Measurements from ENCODE around the gene ADAMTS20.

The ADAMTS20 gene

DNA sequence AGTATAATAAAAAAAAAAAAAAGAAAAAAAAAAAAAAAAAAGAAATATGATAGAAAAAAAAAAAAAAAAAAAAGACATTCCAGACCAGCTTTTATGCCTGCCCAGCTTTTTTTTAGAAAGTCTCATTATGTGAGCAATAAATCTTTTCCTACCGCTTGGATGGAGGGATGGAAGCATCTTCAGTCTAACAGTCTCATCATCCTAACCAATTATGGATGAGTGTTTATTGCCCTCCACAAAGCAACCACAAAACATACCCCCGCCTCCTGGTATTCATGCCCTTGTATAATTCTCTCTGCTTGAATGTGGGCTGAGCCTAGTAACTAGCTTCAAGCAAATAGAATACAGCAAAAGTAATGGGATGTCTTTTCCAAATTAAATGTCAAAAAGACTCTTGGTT lies 33.7 kb upstream of the ADAMTS20 start:
- Mint-ChIP-seq H3K27me3 (ENCODE audit: low read depth, poor library complexity) (no peaks in the 10 kb centered on the region), H3K4me1 (no peaks in the 10 kb centered on the region), H3K36me3 (ENCODE audit: low read depth) (no peaks in the 10 kb centered on the region), H3K27ac (peak overlapping the region; percentile 50), H3K9me3 (no peaks in the 10 kb centered on the region), H3K4me3 (no peak overlapping the region)
- no peak for TF ChIP-seq CTCF (IDR thresholded peaks at IDR 0.05)
- no peak for DNase-seq

- Mint-ChIP-seq H3K9me3 (no peaks in the 10 kb centered on the region), H3K36me3 (ENCODE audit: low read depth) (no peaks in the 10 kb centered on the region), H3K27ac (no peak overlapping the region), H3K27me3 (ENCODE audit: low read depth, poor library complexity) (no peaks in the 10 kb centered on the region), H3K4me3 (no peak overlapping the region), H3K4me1 (peaks cover 25% of the 10 kb centered on the region)
- TF ChIP-seq CTCF (IDR thresholded peaks at IDR 0.05), result no peak
- no peak for DNase-seq
Measured at GRCh38 chr12:43580601-43581000, 28.6 kb upstream of the ADAMTS20 start.

GRCh38 chr12:43579206-43579605 lies 27.2 kb upstream of the ADAMTS20 start:
- Mint-ChIP-seq H3K4me1 (peaks cover 25% of the 10 kb centered on the region), H3K4me3 (no peak overlapping the region), H3K27ac (peak overlapping the region; percentile 23), H3K36me3 (ENCODE audit: low read depth) (no peaks in the 10 kb centered on the region), H3K27me3 (ENCODE audit: low read depth, poor library complexity) (no peaks in the 10 kb centered on the region), H3K9me3 (no peaks in the 10 kb centered on the region)
- no peak for DNase-seq
- TF ChIP-seq CTCF (IDR thresholded peaks at IDR 0.05), result no peak

- peaks cover 25% of the 10 kb centered on the region for H3K4me1 Mint-ChIP-seq
- peak overlapping the region; percentile 23 for H3K27ac Mint-ChIP-seq
- H3K9me3 Mint-ChIP-seq, result no peaks in the 10 kb centered on the region
- TF ChIP-seq CTCF (IDR thresholded peaks at IDR 0.05), result no peak
- H3K4me3 Mint-ChIP-seq, result no peak overlapping the region
- DNase-seq, result no peak
- H3K27me3 Mint-ChIP-seq (ENCODE audit: low read depth, poor library complexity), result no peaks in the 10 kb centered on the region
- no peaks in the 10 kb centered on the region for H3K36me3 Mint-ChIP-seq (ENCODE audit: low read depth)
Measured at GRCh38 chr12:43578782-43579181, 26.8 kb upstream of the ADAMTS20 start.

- DNase-seq, result no peak
- Mint-ChIP-seq H3K27ac (no peak overlapping the region), H3K36me3 (ENCODE audit: low read depth) (no peaks in the 10 kb centered on the region), H3K4me1 (peaks cover 25% of the 10 kb centered on the region), H3K4me3 (no peak overlapping the region), H3K27me3 (ENCODE audit: low read depth, poor library complexity) (no peaks in the 10 kb centered on the region), H3K9me3 (peaks cover 5% of the 10 kb centered on the region)
- no peak for TF ChIP-seq CTCF (IDR thresholded peaks at IDR 0.05)
Measured at GRCh38 chr12:43577381-43577780, 25.4 kb upstream of the ADAMTS20 start.

- H3K9me3 Mint-ChIP-seq, result peaks cover 5% of the 10 kb centered on the region
- TF ChIP-seq CTCF (IDR thresholded peaks at IDR 0.05), result no peak
- no peak overlapping the region for H3K27ac Mint-ChIP-seq
- DNase-seq, result no peak
- H3K27me3 Mint-ChIP-seq (ENCODE audit: low read depth, poor library complexity), result no peaks in the 10 kb centered on the region
- no peak overlapping the region for H3K4me3 Mint-ChIP-seq
- no peaks in the 10 kb centered on the region for H3K36me3 Mint-ChIP-seq (ENCODE audit: low read depth)
- H3K4me1 Mint-ChIP-seq, result peaks cover 25% of the 10 kb centered on the region
Measured at GRCh38 chr12:43576162-43576561, 24.2 kb upstream of the ADAMTS20 start.
